Hindlimb muscle (tissue), 1 donor: ENCODE measurements around the gene HDGFL2. TPM values are rescaled to one million over a fixed set of nuclear protein-coding genes. Genes with fewer than 3 reads are reported as not detected.
"Not testable (repeated sequence)": the region's sequence is repeated elsewhere in the genome, so short reads cannot be mapped to it uniquely, and the experiment has no call there.

ENCODE experiments used
- DNase-seq: peaks from one replicate; pipeline ENCODE4 v3.0.0-alpha.2; 2013
- polyA plus RNA-seq: library from polyadenylated mRNA; unstranded; fragments of 120-200 nt; gene quantifications from one replicate; pipeline ENCODE4 v1.2.1, GENCODE V29; 2013; ENCODE audit not compliant: insufficient read length

The HDGFL2 gene
- polyA plus RNA-seq, 1 donor, result 88.0 TPM

GRCh38 chr19:4536798-4537197 lies 64.7 kb downstream of the HDGFL2 start:
- no peak for DNase-seq

GRCh38 chr19:4537953-4538600 lies 66.0 kb downstream of the HDGFL2 start:
- no peak for DNase-seq

GRCh38 chr19:4538601-4538954 lies 66.5 kb downstream of the HDGFL2 start:
- no peak for DNase-seq

- no peak for DNase-seq
Measured at GRCh38 chr19:4539169-4539692, 67.1 kb downstream of the HDGFL2 start.

- no peak for DNase-seq
Measured at GRCh38 chr19:4539693-4540581, 67.8 kb downstream of the HDGFL2 start, which contains the start of gene LRG1. LRG1 (minus strand) TSS chr19:4540036; CDS start chr19:4540013, 23 bp downstream.

- no peak for DNase-seq
Measured at GRCh38 chr19:4541114-4541805, 69.2 kb downstream of the HDGFL2 start.

GRCh38 chr19:4541806-4542145 lies 69.7 kb downstream of the HDGFL2 start:
- not testable (repeated sequence) for DNase-seq

GRCh38 chr19:4542896-4543841 lies 71.1 kb downstream of the HDGFL2 start:
- DNase-seq, result no peak

GRCh38 chr19:4543842-4544647 lies 71.9 kb downstream of the HDGFL2 start:
- no peak for DNase-seq

- DNase-seq, result no peak
Measured at GRCh38 chr19:4547303-4548237, 75.5 kb downstream of the HDGFL2 start.

GRCh38 chr19:4548238-4548584 lies 76.1 kb downstream of the HDGFL2 start:
- no peak for DNase-seq

- no peak for DNase-seq
Measured at GRCh38 chr19:4550018-4550417, 77.9 kb downstream of the HDGFL2 start.

- no peak for DNase-seq
Measured at GRCh38 chr19:4550479-4551050, 78.5 kb downstream of the HDGFL2 start.

Other genes with a start within 250 kb of the HDGFL2 start
- 0.72 TPM for gene EBI3, start 242.8 kb upstream of the HDGFL2 start, polyA plus RNA-seq
- gene YJU2, start 225.2 kb upstream of the HDGFL2 start, polyA plus RNA-seq, result 14.9 TPM
- gene SHD, start 193.0 kb upstream of the HDGFL2 start, polyA plus RNA-seq, result 174 TPM
- gene TMIGD2, start 169.9 kb upstream of the HDGFL2 start, polyA plus RNA-seq, result 0.89 TPM
- 1.2 TPM for gene FSD1, start 167.7 kb upstream of the HDGFL2 start, polyA plus RNA-seq
- 5.9 TPM for gene STAP2, start 133.5 kb upstream of the HDGFL2 start, polyA plus RNA-seq
- 17.3 TPM for gene MPND, start 128.7 kb upstream of the HDGFL2 start, polyA plus RNA-seq
- gene SH3GL1, start 71.8 kb upstream of the HDGFL2 start, polyA plus RNA-seq, result 64.4 TPM
- 10.7 TPM for gene CHAF1A, start 69.7 kb upstream of the HDGFL2 start, polyA plus RNA-seq
- 145 TPM for gene UBXN6, start 14.5 kb upstream of the HDGFL2 start, polyA plus RNA-seq
- gene PLIN4, start 46.2 kb downstream of the HDGFL2 start, polyA plus RNA-seq, result 8.8 TPM
- gene PLIN5, start 62.9 kb downstream of the HDGFL2 start, polyA plus RNA-seq, result 4.3 TPM
- 0.43 TPM for gene LRG1, start 67.7 kb downstream of the HDGFL2 start, polyA plus RNA-seq
- 66.0 TPM for gene SEMA6B, start 87.4 kb downstream of the HDGFL2 start, polyA plus RNA-seq
- 13.1 TPM for gene TNFAIP8L1, start 167.2 kb downstream of the HDGFL2 start, polyA plus RNA-seq
- 56.4 TPM for gene MYDGF, start 198.0 kb downstream of the HDGFL2 start, polyA plus RNA-seq